ENCODE results near the gene HTR6. TPM values are rescaled to one million over a fixed set of nuclear protein-coding genes. Genes with fewer than 3 reads are reported as not detected.

The HTR6 gene
- polyA plus RNA-seq, 1 donor (not counting 4 experiments of a cell fraction or from before 2014, with no cell fraction given) = not detected

DNA sequence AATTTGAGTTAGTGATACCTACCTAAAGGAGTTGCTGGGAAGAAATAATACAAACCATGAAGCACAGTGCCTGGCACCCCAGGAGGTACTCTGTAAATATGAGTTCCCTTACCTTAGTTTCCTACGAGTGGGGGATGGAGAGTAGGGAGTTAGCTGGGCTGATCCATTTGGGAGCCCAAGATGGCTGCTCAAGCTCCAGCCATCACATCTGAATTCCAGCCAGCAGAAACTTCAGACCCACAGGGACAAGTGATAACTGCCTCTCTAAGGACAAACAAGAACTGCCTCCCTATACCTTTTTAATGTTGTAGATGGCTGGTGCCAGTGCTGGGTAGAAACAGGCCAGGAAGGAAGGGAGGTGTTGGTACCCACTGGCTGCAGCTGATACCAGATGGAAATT lies 22.7 kb downstream of the HTR6 start:
- no peaks in the 10 kb centered on the region for H3K79me2 ChIP-seq (ENCODE audit: control insufficient read depth, insufficient read depth, low read length)
- H3K9me3 ChIP-seq (ENCODE audit: control insufficient read depth, low read depth, low read length) = no peaks in the 10 kb centered on the region
- no peak overlapping the region for H3K27ac ChIP-seq (ENCODE audit: control insufficient read depth, insufficient read depth, low read length)
- H3K9ac ChIP-seq (ENCODE audit: control insufficient read depth, extremely low read depth, insufficient read depth, low read length) = no peak overlapping the region
- DNase-seq (ENCODE audit: low read depth, low spot score) (no peak), FAIRE-seq (no peak)
- TF ChIP-seq, protein P1, sequence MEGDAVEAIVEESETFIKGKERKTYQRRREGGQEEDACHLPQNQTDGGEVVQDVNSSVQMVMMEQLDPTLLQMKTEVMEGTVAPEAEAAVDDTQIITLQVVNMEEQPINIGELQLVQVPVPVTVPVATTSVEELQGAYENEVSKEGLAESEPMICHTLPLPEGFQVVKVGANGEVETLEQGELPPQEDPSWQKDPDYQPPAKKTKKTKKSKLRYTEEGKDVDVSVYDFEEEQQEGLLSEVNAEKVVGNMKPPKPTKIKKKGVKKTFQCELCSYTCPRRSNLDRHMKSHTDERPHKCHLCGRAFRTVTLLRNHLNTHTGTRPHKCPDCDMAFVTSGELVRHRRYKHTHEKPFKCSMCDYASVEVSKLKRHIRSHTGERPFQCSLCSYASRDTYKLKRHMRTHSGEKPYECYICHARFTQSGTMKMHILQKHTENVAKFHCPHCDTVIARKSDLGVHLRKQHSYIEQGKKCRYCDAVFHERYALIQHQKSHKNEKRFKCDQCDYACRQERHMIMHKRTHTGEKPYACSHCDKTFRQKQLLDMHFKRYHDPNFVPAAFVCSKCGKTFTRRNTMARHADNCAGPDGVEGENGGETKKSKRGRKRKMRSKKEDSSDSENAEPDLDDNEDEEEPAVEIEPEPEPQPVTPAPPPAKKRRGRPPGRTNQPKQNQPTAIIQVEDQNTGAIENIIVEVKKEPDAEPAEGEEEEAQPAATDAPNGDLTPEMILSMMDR (optimal IDR thresholded peaks at IDR 0.05 in 1 of 3, IDR thresholded peaks at IDR 0.05 in 1 of 3, conservative IDR thresholded peaks at IDR 0.05 in 1 of 3; ENCODE audit: extremely low read depth in 1 of 3, insufficient read depth in 2 of 3, low read length in 3 of 3) = no peak
- TF ChIP-seq EZH2 (IDR thresholded peaks at IDR 0.05; ENCODE audit: low read length) = no peak
- no peak overlapping the region for H3K4me3 ChIP-seq (ENCODE audit: control insufficient read depth in 2 of 3, extremely low read depth in 1 of 3, insufficient read depth in 2 of 3, low read depth in 1 of 3, low read length in 3 of 3)
- no peak overlapping the region for H3K4me2 ChIP-seq (ENCODE audit: control insufficient read depth, extremely low read depth, insufficient read depth, low read depth, low read length)
- dilution Hi-C loops (cut with MboI; ENCODE audit: extremely low pct_ligation_motif_present, low sequenced_read_pairs) = no loop called here
- H3K36me3 ChIP-seq (ENCODE audit: control insufficient read depth in 2 of 2, extremely low read depth in 1 of 2, insufficient read depth in 2 of 2, low read length in 2 of 2) = no peaks in the 10 kb centered on the region
- no peaks in the 10 kb centered on the region for H3K9me1 ChIP-seq (ENCODE audit: control insufficient read depth, extremely low read depth, insufficient read depth, low read length)
- no peaks in the 10 kb centered on the region for H4K20me1 ChIP-seq (ENCODE audit: control insufficient read depth, extremely low read depth, insufficient read depth, low read length)
- H2AFZ ChIP-seq (ENCODE audit: control insufficient read depth, low read length) = no peak overlapping the region
- H3K27me3 ChIP-seq (ENCODE audit: control insufficient read depth, extremely low read depth, insufficient read depth, low read length) = peaks cover 4% of the 10 kb centered on the region
- no peaks in the 10 kb centered on the region for H3K4me1 ChIP-seq (ENCODE audit: control insufficient read depth, extremely low read depth, insufficient read depth, low read length)

DNA sequence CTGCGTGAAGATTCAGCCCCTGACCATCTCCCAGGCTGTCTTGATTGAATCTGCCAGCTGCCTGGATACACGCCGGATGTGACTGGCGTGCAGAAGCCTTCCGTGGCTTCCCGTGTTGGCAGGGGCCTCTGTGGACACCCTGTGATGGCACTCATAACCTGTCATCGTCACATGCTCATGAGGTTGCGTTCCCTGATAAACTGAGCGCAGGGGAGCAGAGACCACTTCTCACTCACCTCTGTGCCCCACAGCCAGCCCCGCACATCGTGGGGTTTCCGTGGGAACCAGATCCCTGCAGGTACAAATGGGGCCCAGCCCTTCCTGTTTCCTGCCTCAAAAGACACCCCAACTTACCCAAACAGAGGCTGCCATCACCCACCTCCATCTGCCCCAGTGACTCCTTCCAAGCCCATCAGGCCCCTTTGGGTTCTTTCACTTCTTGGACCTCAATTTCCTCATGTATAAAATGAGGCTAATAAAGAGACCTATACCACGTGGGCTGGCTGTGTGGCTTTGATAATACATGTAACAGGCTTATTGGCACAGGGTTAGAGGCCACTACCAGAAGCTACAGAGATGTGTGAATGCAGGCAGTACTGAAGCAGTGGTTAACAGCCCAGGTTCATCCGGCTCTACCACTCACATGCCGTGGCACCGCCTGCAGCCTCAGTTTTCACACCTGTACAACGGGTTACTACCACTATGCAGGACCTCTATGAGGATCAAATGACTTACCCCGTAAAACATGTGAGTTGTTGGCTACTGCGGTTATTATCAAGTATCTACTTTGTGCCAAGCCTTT lies 23.6 kb downstream of the HTR6 start:
- DNase-seq (ENCODE audit: low read depth, low spot score) = no peak
- Histone ChIP-seq H3K4me2 (ENCODE audit: control insufficient read depth, extremely low read depth, insufficient read depth, low read depth, low read length) (no peak overlapping the region), H3K9ac (ENCODE audit: control insufficient read depth, extremely low read depth, insufficient read depth, low read length) (no peak overlapping the region), H3K36me3 (ENCODE audit: control insufficient read depth in 2 of 2, extremely low read depth in 1 of 2, insufficient read depth in 2 of 2, low read length in 2 of 2) (no peaks in the 10 kb centered on the region), H3K9me1 (ENCODE audit: control insufficient read depth, extremely low read depth, insufficient read depth, low read length) (no peaks in the 10 kb centered on the region), H3K4me3 (ENCODE audit: control insufficient read depth in 2 of 3, extremely low read depth in 1 of 3, insufficient read depth in 2 of 3, low read depth in 1 of 3, low read length in 3 of 3) (no peak overlapping the region), H3K27ac (ENCODE audit: control insufficient read depth, insufficient read depth, low read length) (no peak overlapping the region), H3K79me2 (ENCODE audit: control insufficient read depth, insufficient read depth, low read length) (no peaks in the 10 kb centered on the region), H4K20me1 (ENCODE audit: control insufficient read depth, extremely low read depth, insufficient read depth, low read length) (no peaks in the 10 kb centered on the region), H3K4me1 (ENCODE audit: control insufficient read depth, extremely low read depth, insufficient read depth, low read length) (no peaks in the 10 kb centered on the region), H3K9me3 (ENCODE audit: control insufficient read depth, low read depth, low read length) (no peaks in the 10 kb centered on the region), H3K27me3 (ENCODE audit: control insufficient read depth, extremely low read depth, insufficient read depth, low read length) (peaks cover 4% of the 10 kb centered on the region), H2AFZ (ENCODE audit: control insufficient read depth, low read length) (no peak overlapping the region)
- dilution Hi-C loops (cut with MboI; ENCODE audit: extremely low pct_ligation_motif_present, low sequenced_read_pairs) = no loop called here
- no peak for FAIRE-seq
- no peak for TF ChIP-seq EZH2 (IDR thresholded peaks at IDR 0.05; ENCODE audit: low read length)
- TF ChIP-seq, protein P1 (optimal IDR thresholded peaks at IDR 0.05 in 1 of 3, IDR thresholded peaks at IDR 0.05 in 1 of 3, conservative IDR thresholded peaks at IDR 0.05 in 1 of 3; ENCODE audit: extremely low read depth in 1 of 3, insufficient read depth in 2 of 3, low read length in 3 of 3) = no peak

Measured in keratinocyte (primary cell).